SU-DHL-6 (cell line): ENCODE data around the gene STX8.

Source experiments
- H2AFZ ChIP-seq: fragments of 200-600 bp; sonication (generic); 2 replicates; pipeline ENCODE4 v1.6.1; 2014; ENCODE audit warnings: low read depth, mild to moderate bottlenecking, moderate library complexity, mixed read lengths, antibody characterized with exemption, low read length; ENCODE audit not compliant: severe bottlenecking
- H3F3A ChIP-seq: fragments of 200-600 bp; shearing (Covaris generic); 2 replicates; pipeline ENCODE4 v1.6.0; 2016; ENCODE audit warnings: antibody characterized with exemption, mild to moderate bottlenecking; ENCODE audit not compliant: insufficient read depth
- H3K27ac ChIP-seq: fragments of 200-600 bp; sonication (generic); 2 replicates; pipeline ENCODE4 v1.5.1; 2016; ENCODE audit warnings: low read depth, mild to moderate bottlenecking, low read length, moderate library complexity, mixed read lengths
- H3K27me3 ChIP-seq: fragments of 200-600 bp; sonication (generic), shearing (Covaris generic); 2 replicates; pipeline ENCODE4 v1.6.0; 2014; ENCODE audit warnings: mild to moderate bottlenecking, low read length
- H3K36me3 ChIP-seq: fragments of 200-600 bp; sonication (generic); 2 replicates; pipeline ENCODE4 v1.6.1; 2014; ENCODE audit warnings: mild to moderate bottlenecking, low read length, mixed read lengths
- H3K4me2 ChIP-seq: fragments of 300-600, 200-600 bp; shearing (Covaris generic), sonication (generic); 2 replicates; pipeline ENCODE4 v1.6.0; 2014; ENCODE audit warnings: low read length, low read depth, mild to moderate bottlenecking; ENCODE audit not compliant: poor library complexity, severe bottlenecking
- H3K4me3 ChIP-seq: fragments of 200-600 bp; sonication (generic); 2 replicates; pipeline ENCODE4 v1.5.1; 2014; ENCODE audit warnings: antibody characterized with exemption, low read length, mild to moderate bottlenecking, mixed read lengths; ENCODE audit not compliant: insufficient read depth, poor library complexity, severe bottlenecking
- H3K79me2 ChIP-seq: fragments of 200-600 bp; sonication (generic); 2 replicates; pipeline ENCODE4 v1.6.1; 2014; ENCODE audit warnings: mild to moderate bottlenecking, low read length, moderate library complexity; ENCODE audit not compliant: insufficient read depth
- H3K9ac ChIP-seq: fragments of 200-600 bp; sonication (generic); 2 replicates; pipeline ENCODE4 v1.7.0; 2014; ENCODE audit warnings: mild to moderate bottlenecking, low read length
- H3K9me2 ChIP-seq: fragments of 200-600 bp; sonication (generic); replicated peaks from 2 replicates; pipeline ENCODE4 v1.6.1; 2014; ENCODE audit warnings: low read length; ENCODE audit not compliant: insufficient read depth
- H3K9me3 ChIP-seq: fragments of 200-600 bp; sonication (generic); 2 replicates; pipeline ENCODE4 v1.6.1; 2014; ENCODE audit warnings: low read length, mixed read lengths; ENCODE audit not compliant: insufficient read depth
- H4K20me1 ChIP-seq: fragments of 200-600 bp; sonication (generic); 2 replicates; pipeline ENCODE4 v1.6.1; 2014; ENCODE audit warnings: low read depth, mild to moderate bottlenecking, antibody characterized with exemption, low read length, moderate library complexity, mixed read lengths
- EZH2phosphoT487 ChIP-seq: fragments of 200-600 bp; sonication (generic), shearing (Covaris generic); conservative IDR thresholded peaks from 2 replicates; pipeline ENCODE4 v1.6.1; 2018; ENCODE audit warnings: mild to moderate bottlenecking, antibody characterized with exemption, low read length, moderate library complexity, mixed read lengths
- TF ChIP-seq, protein P1 (sequence below): fragments of 200-600 bp; sonication (generic); IDR thresholded peaks from one replicate; pipeline ENCODE4 v1.5.1; 2017; ENCODE audit warnings: antibody characterized with exemption, mild to moderate bottlenecking, low read length, moderate library complexity; ENCODE audit not compliant: insufficient read depth, poor library complexity, severe bottlenecking

The STX8 gene

DNA sequence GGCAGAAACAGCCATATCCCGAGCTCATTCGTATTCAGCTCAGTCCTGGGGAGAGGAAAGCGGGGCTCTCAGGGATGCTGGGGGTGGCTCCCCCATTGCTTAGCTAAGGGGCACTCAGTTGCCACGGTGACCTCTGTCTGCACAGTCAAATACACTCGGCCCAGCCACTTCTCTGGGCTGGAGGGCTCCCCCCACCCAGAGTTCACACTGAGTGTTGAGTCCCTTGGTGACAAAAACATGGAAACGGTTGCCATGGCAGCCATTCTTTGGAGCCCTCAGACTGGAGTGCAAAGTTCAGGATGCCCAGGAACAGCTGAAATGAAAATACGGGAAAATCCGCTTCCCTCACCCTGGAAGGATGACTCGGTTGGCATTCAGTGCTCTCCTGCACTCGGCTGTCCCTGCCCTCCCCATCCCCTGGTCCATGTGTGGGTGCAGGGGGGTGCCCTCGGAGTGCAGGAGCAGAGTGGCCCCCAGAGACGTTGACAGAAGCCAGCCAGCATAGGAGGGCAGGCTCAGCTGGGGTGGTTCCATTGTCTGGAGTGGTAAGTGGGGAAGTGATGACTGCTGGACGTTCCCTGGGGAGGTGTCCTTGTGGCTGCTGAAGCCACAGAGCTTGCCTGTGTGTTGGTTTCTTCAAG lies 337.8 kb downstream of the STX8 start:
- H4K20me1 ChIP-seq: no peaks in the 10 kb centered on the region
- H3F3A ChIP-seq: no peaks in the 10 kb centered on the region
- no peaks in the 10 kb centered on the region for H3K9me3 ChIP-seq
- no peak overlapping the region for H2AFZ ChIP-seq
- H3K79me2 ChIP-seq: no peaks in the 10 kb centered on the region
- H3K9me2 ChIP-seq: no peaks in the 10 kb centered on the region
- no peak overlapping the region for H3K4me2 ChIP-seq
- no peak overlapping the region for H3K9ac ChIP-seq
- H3K27ac ChIP-seq: no peak overlapping the region
- H3K27me3 ChIP-seq: no peaks in the 10 kb centered on the region
- H3K36me3 ChIP-seq: no peaks in the 10 kb centered on the region
- TF ChIP-seq EZH2phosphoT487: no peak
- TF ChIP-seq, protein P1, sequence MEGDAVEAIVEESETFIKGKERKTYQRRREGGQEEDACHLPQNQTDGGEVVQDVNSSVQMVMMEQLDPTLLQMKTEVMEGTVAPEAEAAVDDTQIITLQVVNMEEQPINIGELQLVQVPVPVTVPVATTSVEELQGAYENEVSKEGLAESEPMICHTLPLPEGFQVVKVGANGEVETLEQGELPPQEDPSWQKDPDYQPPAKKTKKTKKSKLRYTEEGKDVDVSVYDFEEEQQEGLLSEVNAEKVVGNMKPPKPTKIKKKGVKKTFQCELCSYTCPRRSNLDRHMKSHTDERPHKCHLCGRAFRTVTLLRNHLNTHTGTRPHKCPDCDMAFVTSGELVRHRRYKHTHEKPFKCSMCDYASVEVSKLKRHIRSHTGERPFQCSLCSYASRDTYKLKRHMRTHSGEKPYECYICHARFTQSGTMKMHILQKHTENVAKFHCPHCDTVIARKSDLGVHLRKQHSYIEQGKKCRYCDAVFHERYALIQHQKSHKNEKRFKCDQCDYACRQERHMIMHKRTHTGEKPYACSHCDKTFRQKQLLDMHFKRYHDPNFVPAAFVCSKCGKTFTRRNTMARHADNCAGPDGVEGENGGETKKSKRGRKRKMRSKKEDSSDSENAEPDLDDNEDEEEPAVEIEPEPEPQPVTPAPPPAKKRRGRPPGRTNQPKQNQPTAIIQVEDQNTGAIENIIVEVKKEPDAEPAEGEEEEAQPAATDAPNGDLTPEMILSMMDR: no peak
- H3K4me3 ChIP-seq: no peak overlapping the region

DNA sequence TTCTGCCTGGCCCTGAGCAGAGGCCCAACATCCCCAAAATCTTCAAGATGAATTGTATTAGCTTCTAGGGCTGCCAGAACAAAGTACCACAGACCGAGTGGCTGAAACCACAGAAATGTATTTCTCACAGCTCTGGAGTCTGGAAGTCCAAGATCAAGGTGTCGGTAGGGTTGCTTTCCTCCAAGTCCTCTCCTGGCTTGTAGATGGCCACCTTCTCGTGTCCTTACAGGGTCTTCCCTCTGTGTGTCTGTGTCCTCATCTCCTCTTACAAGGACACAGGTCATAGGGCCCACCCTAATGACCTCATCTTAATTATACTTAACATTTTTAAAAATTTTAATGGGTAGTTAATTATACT lies 338.6 kb downstream of the STX8 start:
- H2AFZ ChIP-seq: no peak overlapping the region
- H3K27me3 ChIP-seq: no peaks in the 10 kb centered on the region
- no peak overlapping the region for H3K27ac ChIP-seq
- no peaks in the 10 kb centered on the region for H3K36me3 ChIP-seq
- no peak overlapping the region for H3K4me2 ChIP-seq
- no peak overlapping the region for H3K4me3 ChIP-seq
- H3F3A ChIP-seq: no peaks in the 10 kb centered on the region
- no peaks in the 10 kb centered on the region for H3K9me2 ChIP-seq
- no peaks in the 10 kb centered on the region for H3K9me3 ChIP-seq
- no peak for TF ChIP-seq EZH2phosphoT487
- TF ChIP-seq, protein P1: no peak
- no peaks in the 10 kb centered on the region for H4K20me1 ChIP-seq
- no peaks in the 10 kb centered on the region for H3K79me2 ChIP-seq
- no peak overlapping the region for H3K9ac ChIP-seq

DNA sequence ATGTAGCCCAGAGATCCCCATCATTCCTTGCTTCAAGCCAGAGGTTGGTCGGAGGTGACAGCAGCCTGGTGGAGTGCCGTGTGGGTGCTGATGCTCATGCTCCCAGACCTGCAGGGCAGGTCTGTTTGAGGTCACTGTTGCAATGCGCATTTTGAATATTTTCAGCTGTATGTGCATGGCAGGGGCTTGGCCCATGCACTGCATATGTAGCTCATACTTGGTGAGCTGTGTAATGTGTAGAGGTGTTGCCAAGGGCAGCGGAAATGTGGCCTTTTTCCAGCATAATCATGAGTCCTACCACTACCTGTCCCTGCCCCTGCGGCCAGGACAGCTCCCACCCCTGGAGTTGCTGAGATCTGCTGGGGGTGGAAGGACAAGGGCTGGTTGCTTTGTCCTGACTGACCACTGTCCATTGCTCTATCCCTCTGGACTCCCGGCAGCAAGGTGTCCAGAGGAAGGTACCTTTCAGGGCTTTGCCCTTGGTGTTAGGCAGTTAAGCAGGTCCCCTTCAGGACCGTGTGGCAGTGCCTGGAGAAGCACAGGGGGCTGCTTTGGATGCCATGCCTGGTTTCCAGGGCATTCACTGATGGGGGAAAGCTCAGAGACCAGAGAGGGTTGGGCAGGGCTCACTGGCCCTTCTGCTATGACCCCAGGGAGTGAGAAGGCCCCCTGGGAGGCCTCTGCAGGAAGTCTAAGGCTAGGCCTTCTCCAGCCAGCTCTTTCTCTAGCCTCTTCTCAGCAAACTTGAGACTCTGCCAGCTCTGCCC lies 339.2 kb downstream of the STX8 start:
- H3F3A ChIP-seq: no peaks in the 10 kb centered on the region
- H3K4me3 ChIP-seq: no peak overlapping the region
- H3K9ac ChIP-seq: no peak overlapping the region
- H3K36me3 ChIP-seq: no peaks in the 10 kb centered on the region
- no peaks in the 10 kb centered on the region for H3K27me3 ChIP-seq
- H3K9me3 ChIP-seq: no peaks in the 10 kb centered on the region
- TF ChIP-seq, protein P1: no peak
- no peak for TF ChIP-seq EZH2phosphoT487
- no peak overlapping the region for H3K4me2 ChIP-seq
- no peaks in the 10 kb centered on the region for H3K9me2 ChIP-seq
- no peaks in the 10 kb centered on the region for H3K79me2 ChIP-seq
- no peak overlapping the region for H3K27ac ChIP-seq
- H2AFZ ChIP-seq: no peak overlapping the region
- H4K20me1 ChIP-seq: no peaks in the 10 kb centered on the region
